ENCODE results near the gene GRHL3. TPM values are rescaled to one million over a fixed set of nuclear protein-coding genes. Genes with fewer than 3 reads are reported as not detected.

Gene GRHL3
- total RNA-seq, 1 experiment from 2014 or later: 1.4 TPM

DNA sequence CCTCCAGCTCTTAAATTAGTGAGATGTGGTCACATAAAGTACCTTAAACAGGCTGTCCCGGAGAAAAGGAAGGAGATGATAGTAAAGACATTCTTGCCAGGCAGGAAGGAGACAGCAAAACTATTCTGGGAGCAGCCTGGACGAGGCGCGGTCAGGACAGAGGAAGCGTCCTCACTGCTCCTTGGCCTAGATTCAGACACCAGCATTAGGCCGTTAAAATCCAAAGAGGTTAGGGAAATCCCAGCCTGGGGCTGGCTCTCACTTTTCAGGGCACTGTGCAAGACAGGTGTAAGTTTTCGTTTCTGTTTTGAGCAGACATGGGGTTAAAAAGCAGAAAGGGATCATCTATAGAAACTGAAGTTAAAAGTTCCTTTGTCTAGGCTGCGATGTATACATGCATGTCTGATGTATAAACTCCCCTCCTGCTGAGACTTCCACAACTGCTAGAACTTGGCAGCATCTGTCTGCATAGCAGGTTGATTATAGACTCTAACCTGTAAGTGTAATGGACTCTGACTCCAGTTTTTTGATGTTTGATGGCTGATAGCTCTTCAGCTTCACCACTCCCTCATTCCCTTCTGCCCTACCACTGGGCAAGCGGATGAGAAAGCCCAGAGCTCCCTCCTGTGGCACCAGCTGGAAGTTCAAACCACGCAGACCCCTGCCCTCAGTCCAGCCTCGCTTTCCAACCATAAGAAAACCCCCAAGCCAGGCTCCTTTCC lies 72.9 kb downstream of the GRHL3 start:
- no peaks in the 10 kb centered on the region for H3K27me3 Mint-ChIP-seq (ENCODE audit: unreplicated experiment)
- CTCF ChIA-PET: interaction anchor here (0.6 to 4.2 kb wide), 13 partner anchors 9 to 321 kb away, joined by 3 to 157 read pairs (median 4); partner anchors contain the start of genes IL22RA1 and NIPAL3
- peaks cover 45% of the 10 kb centered on the region for H3K4me1 Mint-ChIP-seq (ENCODE audit: low read depth, unreplicated experiment)
- intact Hi-C loops (cut with micrococcal nuclease; ENCODE audit: unreplicated experiment): loop anchor here (1.0 to 5.0 kb wide), 2 partner anchors 75 to 190 kb away; partner anchors contain the start of gene GRHL3
- no TSS peak for BruUV-seq (replicated peaks)
- H3K4me3 Mint-ChIP-seq (ENCODE audit: low read depth, unreplicated experiment): no peak overlapping the region
- H3K27ac Mint-ChIP-seq (ENCODE audit: unreplicated experiment): peak overlapping the region; percentile 54
- peak; percentile 63 for DNase-seq
- peak; percentile 52 for TF ChIP-seq CTCF (IDR thresholded peaks at IDR 0.05; ENCODE audit: unreplicated experiment)
- H3K9me3 Mint-ChIP-seq (ENCODE audit: low read depth, unreplicated experiment): no peaks in the 10 kb centered on the region
- H3K36me3 Mint-ChIP-seq (ENCODE audit: insufficient read depth, unreplicated experiment): peaks cover 22% of the 10 kb centered on the region

DNA sequence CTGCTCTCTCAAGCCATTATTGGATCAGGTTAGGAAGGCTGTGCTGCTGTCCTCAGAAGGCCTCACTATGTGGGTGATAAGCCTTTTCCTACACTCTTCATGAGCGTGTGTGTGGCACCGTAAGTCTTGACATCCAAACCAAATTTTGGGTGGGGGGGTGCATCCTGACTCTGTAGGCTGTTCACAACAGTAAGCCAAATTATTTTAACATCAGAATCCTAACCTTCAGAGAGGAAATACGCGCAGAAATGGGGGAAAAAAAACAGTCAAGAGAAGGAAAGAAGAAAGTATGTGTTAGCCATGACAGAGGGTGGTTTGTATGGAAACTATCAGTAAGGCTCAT lies 73.4 kb downstream of the GRHL3 start:
- Mint-ChIP-seq H3K36me3 (ENCODE audit: insufficient read depth, unreplicated experiment) (peaks cover 20% of the 10 kb centered on the region), H3K9me3 (ENCODE audit: low read depth, unreplicated experiment) (no peaks in the 10 kb centered on the region), H3K27me3 (ENCODE audit: unreplicated experiment) (no peaks in the 10 kb centered on the region), H3K4me1 (ENCODE audit: low read depth, unreplicated experiment) (peaks cover 40% of the 10 kb centered on the region), H3K4me3 (ENCODE audit: low read depth, unreplicated experiment) (no peak overlapping the region), H3K27ac (ENCODE audit: unreplicated experiment) (no peak overlapping the region)
- TF ChIP-seq CTCF (IDR thresholded peaks at IDR 0.05; ENCODE audit: unreplicated experiment): no peak
- DNase-seq: no peak
- intact Hi-C loops (cut with micrococcal nuclease; ENCODE audit: unreplicated experiment): loop anchor here (5.0 kb wide), 1 partner anchor 75 kb away; the partner anchor contains the start of gene GRHL3
- CTCF ChIA-PET: interaction anchor here (0.6 to 4.2 kb wide), 10 partner anchors 10 to 322 kb away, joined by 3 to 157 read pairs (median 4); partner anchors contain the start of genes IL22RA1 and NIPAL3
- BruUV-seq (replicated peaks): no TSS peak

- no peak overlapping the region for H3K27ac Mint-ChIP-seq (ENCODE audit: unreplicated experiment)
- peaks cover 17% of the 10 kb centered on the region for H3K36me3 Mint-ChIP-seq (ENCODE audit: insufficient read depth, unreplicated experiment)
- H3K4me1 Mint-ChIP-seq (ENCODE audit: low read depth, unreplicated experiment): peaks cover 34% of the 10 kb centered on the region
- DNase-seq: no peak
- no peak overlapping the region for H3K4me3 Mint-ChIP-seq (ENCODE audit: low read depth, unreplicated experiment)
- TF ChIP-seq CTCF (IDR thresholded peaks at IDR 0.05; ENCODE audit: unreplicated experiment): no peak
- intact Hi-C loops (cut with micrococcal nuclease; ENCODE audit: unreplicated experiment): loop anchor here (5.0 kb wide), 1 partner anchor 76 kb away; the partner anchor contains the start of gene GRHL3
- no TSS peak for BruUV-seq (replicated peaks)
- CTCF ChIA-PET: interaction anchor here (1.1 to 4.2 kb wide), 4 partner anchors 16 to 243 kb away, joined by 3 to 157 read pairs (median 10); partner anchors contain the start of gene NIPAL3
- no peaks in the 10 kb centered on the region for H3K27me3 Mint-ChIP-seq (ENCODE audit: unreplicated experiment)
- H3K9me3 Mint-ChIP-seq (ENCODE audit: low read depth, unreplicated experiment): no peaks in the 10 kb centered on the region
Measured at GRCh38 chr1:24392982-24393650, 74.0 kb downstream of the GRHL3 start.

DNA sequence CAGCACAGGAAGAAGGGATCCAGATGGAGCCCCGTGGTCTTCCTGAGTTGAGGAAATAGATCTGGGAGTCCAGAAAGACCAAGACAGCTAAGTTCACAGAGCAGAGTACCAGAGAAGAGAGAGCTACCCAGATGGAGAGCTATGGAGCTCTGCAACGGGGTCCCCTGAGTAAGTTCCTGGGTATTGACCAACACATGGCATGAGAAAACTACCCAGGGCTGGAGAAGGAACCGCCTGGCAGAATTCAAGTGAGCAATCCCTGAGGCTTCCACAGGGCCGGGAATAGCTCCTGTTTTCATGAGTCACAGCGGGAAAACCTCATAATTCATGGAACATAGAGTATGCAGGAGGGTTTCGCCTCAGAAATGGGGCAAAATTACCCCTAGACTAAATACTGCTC lies 74.7 kb downstream of the GRHL3 start:
- peaks cover 31% of the 10 kb centered on the region for H3K4me1 Mint-ChIP-seq (ENCODE audit: low read depth, unreplicated experiment)
- CTCF ChIA-PET: interaction anchor here (4.2 kb wide), 1 partner anchor 194 kb away, joined by 157 read pairs; no protein-coding TSS in a partner anchor
- no peak for TF ChIP-seq CTCF (IDR thresholded peaks at IDR 0.05; ENCODE audit: unreplicated experiment)
- H3K27me3 Mint-ChIP-seq (ENCODE audit: unreplicated experiment): no peaks in the 10 kb centered on the region
- BruUV-seq (replicated peaks): no TSS peak
- no peak overlapping the region for H3K4me3 Mint-ChIP-seq (ENCODE audit: low read depth, unreplicated experiment)
- DNase-seq: no peak
- H3K9me3 Mint-ChIP-seq (ENCODE audit: low read depth, unreplicated experiment): no peaks in the 10 kb centered on the region
- no peak overlapping the region for H3K27ac Mint-ChIP-seq (ENCODE audit: unreplicated experiment)
- peaks cover 17% of the 10 kb centered on the region for H3K36me3 Mint-ChIP-seq (ENCODE audit: insufficient read depth, unreplicated experiment)
- intact Hi-C loops (cut with micrococcal nuclease; ENCODE audit: unreplicated experiment): loop anchor here (5.0 kb wide), 1 partner anchor 77 kb away; the partner anchor contains the start of gene GRHL3

All from Calu3 (cell line).